HFFc6 (cell line): ENCODE results near the gene CLDN16. TPM values are rescaled to one million over a fixed set of nuclear protein-coding genes. Genes with fewer than 3 reads are reported as not detected.

ENCODE experiments used
- DNase-seq: peaks from one replicate; pipeline ENCODE4 v3.0.0-alpha.2; 2018
- H3K27ac Mint-ChIP-seq: 2 replicates; pipeline ENCODE4 v1.8.0; 2020; ENCODE audit warnings: mild to moderate bottlenecking, mixed read lengths
- H3K27me3 Mint-ChIP-seq: 2 replicates; pipeline ENCODE4 v1.8.0; 2021; ENCODE audit warnings: mild to moderate bottlenecking, moderate library complexity, mixed read lengths; ENCODE audit not compliant: insufficient read depth
- H3K36me3 Mint-ChIP-seq: 2 replicates; pipeline ENCODE4 v1.8.0; 2021; ENCODE audit warnings: low read depth, mixed read lengths
- H3K4me1 Mint-ChIP-seq: 2 replicates; pipeline ENCODE4 v1.8.0; 2020; ENCODE audit warnings: low read depth, mixed read lengths
- H3K4me3 Mint-ChIP-seq: 2 replicates; pipeline ENCODE4 v1.8.0; 2020; ENCODE audit warnings: mild to moderate bottlenecking, moderate library complexity, mixed read lengths
- H3K9me3 Mint-ChIP-seq: 2 replicates; pipeline ENCODE4 v1.8.0; 2020; ENCODE audit warnings: mild to moderate bottlenecking, mixed read lengths
- CTCF ChIP-seq: fragments of 200-600 bp; sonication (generic); IDR thresholded peaks from 2 replicates; pipeline ENCODE4 v1.5.0; 2021; ENCODE audit warnings: antibody characterized with exemption, mild to moderate bottlenecking
- total RNA-seq, 6 experiments: library from RNA; stranded (reverse); fragmentation: NEBNext Ultra II Directional; extraction: Animal tissue kit (Norgen Biotek cat#: 25700); gene quantifications; 2 replicates in 1 of 6; 3 replicates in 5 of 6; pipeline ENCODE4 v1.2.3, GENCODE V29; 2021

The CLDN16 gene
- total RNA-seq, 6 experiments from 2014 or later: 0.05 to 0.07 TPM; not detected in 4

DNA sequence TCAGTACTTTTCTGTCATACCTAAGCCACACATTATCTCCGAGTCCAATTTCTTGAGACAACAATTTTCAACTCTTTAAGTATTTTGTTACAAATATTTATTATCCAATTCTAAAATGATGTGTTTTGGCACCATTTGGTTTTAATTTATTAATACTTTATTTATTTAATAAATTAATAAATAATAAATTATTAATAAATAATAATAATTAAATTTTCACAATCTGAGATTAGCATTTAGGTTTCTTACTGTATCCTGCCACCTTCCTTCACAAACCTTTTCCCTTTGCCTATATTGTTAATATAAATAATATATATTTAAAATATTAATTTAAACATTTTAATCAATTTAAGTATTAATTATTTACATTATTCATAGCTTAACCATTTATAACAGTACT lies 37.9 kb downstream of the CLDN16 start:
- Mint-ChIP-seq H3K27ac (no peak overlapping the region), H3K36me3 (no peaks in the 10 kb centered on the region), H3K9me3 (no peaks in the 10 kb centered on the region), H3K4me3 (no peak overlapping the region), H3K4me1 (peaks cover 18% of the 10 kb centered on the region), H3K27me3 (no peaks in the 10 kb centered on the region)
- TF ChIP-seq CTCF: no peak
- DNase-seq: no peak

GRCh38 chr3:190426806-190427507 lies 39.0 kb downstream of the CLDN16 start:
- no peaks in the 10 kb centered on the region for H3K36me3 Mint-ChIP-seq
- no peaks in the 10 kb centered on the region for H3K9me3 Mint-ChIP-seq
- no peak overlapping the region for H3K27ac Mint-ChIP-seq
- DNase-seq: no peak
- no peaks in the 10 kb centered on the region for H3K27me3 Mint-ChIP-seq
- no peak overlapping the region for H3K4me3 Mint-ChIP-seq
- TF ChIP-seq CTCF: no peak
- H3K4me1 Mint-ChIP-seq: peaks cover 22% of the 10 kb centered on the region

DNA sequence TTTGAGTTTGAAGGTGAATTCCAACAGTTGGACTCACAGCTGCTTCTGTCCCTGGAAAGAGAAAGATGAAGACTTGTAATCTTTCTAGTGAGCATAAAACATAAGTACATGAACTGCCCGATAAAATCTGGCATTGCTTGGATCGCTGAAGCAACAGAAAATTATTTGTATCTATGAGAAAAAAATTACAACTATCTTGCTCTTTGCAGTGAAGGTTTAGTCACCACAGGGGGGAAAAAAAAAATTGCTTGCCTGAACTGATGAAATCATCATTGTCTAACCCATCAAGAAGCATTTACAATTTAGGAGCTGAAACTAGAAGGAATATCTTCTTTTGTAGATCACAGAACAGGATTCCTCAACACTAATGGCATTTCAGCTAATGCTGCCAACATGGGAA lies 41.7 kb downstream of the CLDN16 start:
- peak; percentile 3 for DNase-seq
- Mint-ChIP-seq H3K36me3 (peaks cover 9% of the 10 kb centered on the region; the same call in 1 of the 2 replicates), H3K4me3 (no peak overlapping the region), H3K9me3 (no peaks in the 10 kb centered on the region), H3K27ac (no peak overlapping the region), H3K27me3 (peaks cover 1% of the 10 kb centered on the region; the same call in 1 of the 2 replicates), H3K4me1 (peaks cover 26% of the 10 kb centered on the region)
- TF ChIP-seq CTCF: no peak

- no peak for TF ChIP-seq CTCF
- Mint-ChIP-seq H3K9me3 (no peaks in the 10 kb centered on the region; the same call in 1 of the 2 replicates), H3K4me1 (peaks cover 26% of the 10 kb centered on the region), H3K27ac (no peak overlapping the region), H3K36me3 (peaks cover 9% of the 10 kb centered on the region; the same call in 1 of the 2 replicates), H3K27me3 (peaks cover 1% of the 10 kb centered on the region; the same call in 1 of the 2 replicates), H3K4me3 (no peak overlapping the region)
- DNase-seq: no peak
These were observed 42.9 kb downstream of the CLDN16 start for GRCh38 chr3:190430906-190431305.

GRCh38 chr3:190432216-190432615 lies 44.3 kb downstream of the CLDN16 start:
- no peak for DNase-seq
- Mint-ChIP-seq H3K27me3 (peaks cover 1% of the 10 kb centered on the region; the same call in 1 of the 2 replicates), H3K27ac (no peak overlapping the region), H3K4me3 (no peak overlapping the region), H3K36me3 (peaks cover 9% of the 10 kb centered on the region; the same call in 1 of the 2 replicates), H3K9me3 (no peaks in the 10 kb centered on the region; the same call in 1 of the 2 replicates), H3K4me1 (peaks cover 30% of the 10 kb centered on the region)
- TF ChIP-seq CTCF: no peak
